ENCODE data around the gene ADAMTS10.
A peak's percentile ranks its signal among the peaks of the same experiment; 100 is the strongest.
"Not testable (repeated sequence)": the region's sequence is repeated elsewhere in the genome, so short reads cannot be mapped to it uniquely, and the experiment has no call there.

ADAMTS10 gene

GRCh38 chr19:8558325-8558724 lies 52.2 kb downstream of the ADAMTS10 start:
- DNase-seq (ENCODE audit: low read depth), result no peak

GRCh38 chr19:8557642-8558238 lies 52.8 kb downstream of the ADAMTS10 start:
- no peak for DNase-seq (ENCODE audit: low read depth)

DNA sequence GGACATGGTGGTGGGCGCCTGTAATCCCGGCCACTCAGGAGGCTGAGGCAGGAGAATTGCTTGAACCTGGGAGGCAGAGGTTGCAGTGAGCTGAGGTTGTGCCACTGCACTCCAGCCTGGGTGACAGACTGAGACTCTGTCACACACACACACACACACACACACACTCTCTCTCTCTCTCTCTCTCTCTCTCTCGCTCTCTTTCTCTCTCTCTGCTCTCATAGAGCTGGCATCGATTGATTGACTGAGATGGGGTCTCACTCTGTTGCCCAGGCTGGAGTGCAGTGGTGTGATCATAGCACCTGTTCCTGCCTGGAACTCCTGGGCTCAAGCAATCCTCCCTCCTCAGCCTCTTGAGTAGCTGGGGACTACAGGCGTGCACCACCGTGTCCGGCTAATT lies 56.8 kb downstream of the ADAMTS10 start:
- not testable (repeated sequence) for DNase-seq (ENCODE audit: low read depth)

GRCh38 chr19:8552810-8553209 lies 57.7 kb downstream of the ADAMTS10 start:
- peak; percentile 24 for DNase-seq (ENCODE audit: low read depth)

DNA sequence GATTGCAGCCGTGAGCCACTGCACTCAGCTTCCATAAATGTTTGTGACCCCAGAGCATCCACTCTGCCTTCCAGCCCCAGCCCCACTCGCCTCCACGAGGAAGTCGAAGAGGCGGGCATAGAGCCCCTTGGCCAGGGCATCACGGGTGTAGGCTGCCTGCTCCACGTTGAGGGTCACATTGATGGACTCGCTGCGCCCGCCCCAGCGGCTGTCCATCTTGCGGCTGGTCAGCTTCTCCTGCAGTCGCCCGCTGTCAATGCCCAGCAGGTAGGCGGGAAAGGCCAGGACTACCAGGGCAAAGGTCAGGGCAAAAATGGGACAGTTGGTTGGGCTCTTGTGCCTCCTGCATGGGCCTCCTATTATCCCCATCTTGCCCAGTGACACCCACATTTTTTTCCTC lies 60.4 kb downstream of the ADAMTS10 start:
- DNase-seq (ENCODE audit: low read depth), result no peak

DNA sequence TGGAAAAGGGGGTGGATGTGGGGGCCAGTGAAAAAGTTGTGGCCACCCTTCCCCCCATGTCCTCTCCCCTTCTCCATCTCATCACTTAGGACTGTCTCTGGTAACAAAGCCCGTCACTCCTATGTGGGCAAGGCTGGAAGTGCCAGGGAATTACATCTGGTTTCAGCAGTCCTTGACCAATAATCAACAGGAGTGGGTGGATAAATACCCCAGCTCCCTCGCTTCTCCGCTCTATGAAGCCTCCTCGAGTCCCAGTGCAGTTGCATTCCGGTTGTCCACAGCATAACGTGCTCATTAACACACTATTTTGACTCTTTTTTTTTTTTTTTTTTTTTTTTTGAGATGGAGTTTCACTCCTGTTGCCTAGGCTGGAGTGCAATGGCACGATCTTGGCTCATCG lies 64.8 kb downstream of the ADAMTS10 start:
- no peak for DNase-seq (ENCODE audit: low read depth)

DNA sequence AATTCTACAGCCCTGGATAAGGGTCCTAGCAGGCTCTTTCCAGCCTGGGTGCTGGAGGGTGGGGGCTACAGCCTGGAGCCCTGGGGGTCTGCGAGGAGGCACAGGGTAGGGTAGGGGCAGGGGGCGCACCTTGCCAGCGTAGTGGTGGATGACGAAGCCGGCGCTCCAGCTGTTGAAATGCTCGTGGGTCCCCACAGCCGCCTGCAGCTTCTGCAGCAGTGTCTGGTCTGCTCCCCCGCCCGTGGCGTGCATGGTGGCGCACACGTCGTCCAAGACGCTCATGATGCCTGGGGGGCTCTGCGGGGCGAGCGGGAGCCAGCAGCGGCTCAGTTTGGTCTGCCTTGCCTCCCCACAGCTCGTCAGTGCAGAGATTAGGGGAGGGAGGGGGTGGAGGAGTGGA lies 66.3 kb downstream of the ADAMTS10 start:
- no peak for DNase-seq (ENCODE audit: low read depth)

DNA sequence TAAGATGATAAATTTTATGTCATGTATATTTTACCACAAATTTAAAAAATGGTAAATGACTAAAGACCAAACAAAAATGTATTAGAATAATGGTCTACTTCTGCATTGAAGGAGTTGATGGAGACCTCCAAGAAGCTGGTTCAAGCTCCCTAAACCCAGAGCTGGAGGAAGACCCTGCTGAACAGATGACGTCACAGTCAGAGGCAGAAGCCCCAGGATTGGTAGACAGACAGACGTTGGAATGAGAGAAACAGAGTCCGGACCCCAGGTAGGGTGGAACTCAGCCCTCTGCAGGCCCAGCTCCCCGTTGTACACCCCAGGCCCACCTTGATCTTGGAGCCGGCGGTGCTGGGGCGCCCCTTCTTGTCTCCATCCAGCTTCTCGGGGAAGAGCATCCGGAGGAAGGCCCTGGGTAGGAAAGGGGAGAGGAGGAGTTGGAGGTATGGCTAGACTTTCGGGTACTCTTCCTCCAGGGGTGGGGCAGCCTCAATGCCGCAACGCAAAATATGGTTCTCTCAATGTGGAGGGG lies 70.8 kb downstream of the ADAMTS10 start:
- DNase-seq (ENCODE audit: low read depth), result no peak

DNA sequence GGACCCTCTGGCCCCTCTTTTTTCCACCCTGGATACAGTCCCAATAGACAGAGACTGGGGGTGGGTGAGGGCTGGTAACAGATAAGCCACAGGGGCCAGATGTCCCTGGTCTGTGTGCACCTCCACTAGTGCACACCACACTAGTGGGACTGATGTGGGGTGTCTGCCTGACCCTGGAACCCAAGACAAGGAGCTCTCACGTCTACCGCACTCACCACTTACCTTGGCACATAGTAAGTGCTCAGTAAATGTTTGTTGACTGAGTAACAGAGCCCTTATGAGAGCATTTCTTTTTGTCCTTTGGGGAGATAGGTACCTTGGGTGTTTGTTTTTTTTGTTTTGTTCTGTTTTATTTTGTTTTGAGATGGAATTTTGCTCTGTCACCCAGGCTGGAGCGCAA lies 73.4 kb downstream of the ADAMTS10 start:
- DNase-seq (ENCODE audit: low read depth), result no peak

GRCh38 chr19:8536282-8536681 lies 74.2 kb downstream of the ADAMTS10 start:
- no peak for DNase-seq (ENCODE audit: low read depth)

- no peak for DNase-seq (ENCODE audit: low read depth)
Observed at GRCh38 chr19:8532225-8532624, 78.3 kb downstream of the ADAMTS10 start.

GRCh38 chr19:8531470-8531869 lies 79.0 kb downstream of the ADAMTS10 start:
- no peak for DNase-seq (ENCODE audit: low read depth)

All from EH (cell line).